Sigmoid colon (tissue), 4 donors: ENCODE measurements around the gene FAHD2B.
"Not testable (repeated sequence)": the region's sequence is repeated elsewhere in the genome, so short reads cannot be mapped to it uniquely, and the experiment has no call there.

Source experiments
- EP300 ChIP-seq, 4 donors: sonication (generic); formaldehyde crosslinking; IDR thresholded peaks; one replicate each; pipeline ENCODE4 v1.6.1; 2017; ENCODE audit warnings: antibody characterized with exemption in 4 of 4
- POLR2A ChIP-seq, 2 donors: fragments of 450-650 bp; IDR thresholded peaks; one replicate each; pipeline ENCODE4 v1.6.1; 2016; ENCODE audit warnings: antibody characterized with exemption in 2 of 2, mild to moderate bottlenecking in 2 of 2, moderate library complexity in 2 of 2
- POLR2AphosphoS5 ChIP-seq, 4 donors: sonication (generic); formaldehyde crosslinking; IDR thresholded peaks; one replicate each; pipeline ENCODE4 v1.6.1; 2017; ENCODE audit warnings: antibody characterized with exemption in 4 of 4
- TF ChIP-seq, protein P1 (sequence below), 4 experiments: fragments of 450-650 bp in 3 of 4; fragments of 200-600 bp in 1 of 4; IDR thresholded peaks; one replicate each; pipeline ENCODE4 v1.5.1; 2016 to 2019; ENCODE audit warnings: antibody characterized with exemption in 4 of 4, mild to moderate bottlenecking in 3 of 4, moderate library complexity in 2 of 4

DNA sequence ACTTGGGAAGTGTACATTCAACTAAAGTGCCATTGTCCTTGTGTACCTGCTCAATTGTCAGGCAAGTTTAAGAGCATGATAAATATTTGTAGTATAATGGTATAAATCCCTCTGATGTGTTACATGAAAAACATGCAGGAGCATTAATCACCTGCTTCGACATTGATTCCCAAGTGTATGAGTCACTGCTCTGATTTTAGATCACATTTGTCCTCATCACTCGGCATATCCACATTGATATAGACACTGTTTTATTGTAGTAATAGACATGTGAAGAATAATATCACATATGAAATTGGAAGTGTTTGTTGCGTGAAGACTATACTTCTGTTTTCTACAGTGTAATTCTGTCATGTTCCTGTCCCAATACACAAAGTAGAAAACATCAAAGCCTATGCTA lies 49.3 kb upstream of the FAHD2B start:
- TF ChIP-seq, protein P1, sequence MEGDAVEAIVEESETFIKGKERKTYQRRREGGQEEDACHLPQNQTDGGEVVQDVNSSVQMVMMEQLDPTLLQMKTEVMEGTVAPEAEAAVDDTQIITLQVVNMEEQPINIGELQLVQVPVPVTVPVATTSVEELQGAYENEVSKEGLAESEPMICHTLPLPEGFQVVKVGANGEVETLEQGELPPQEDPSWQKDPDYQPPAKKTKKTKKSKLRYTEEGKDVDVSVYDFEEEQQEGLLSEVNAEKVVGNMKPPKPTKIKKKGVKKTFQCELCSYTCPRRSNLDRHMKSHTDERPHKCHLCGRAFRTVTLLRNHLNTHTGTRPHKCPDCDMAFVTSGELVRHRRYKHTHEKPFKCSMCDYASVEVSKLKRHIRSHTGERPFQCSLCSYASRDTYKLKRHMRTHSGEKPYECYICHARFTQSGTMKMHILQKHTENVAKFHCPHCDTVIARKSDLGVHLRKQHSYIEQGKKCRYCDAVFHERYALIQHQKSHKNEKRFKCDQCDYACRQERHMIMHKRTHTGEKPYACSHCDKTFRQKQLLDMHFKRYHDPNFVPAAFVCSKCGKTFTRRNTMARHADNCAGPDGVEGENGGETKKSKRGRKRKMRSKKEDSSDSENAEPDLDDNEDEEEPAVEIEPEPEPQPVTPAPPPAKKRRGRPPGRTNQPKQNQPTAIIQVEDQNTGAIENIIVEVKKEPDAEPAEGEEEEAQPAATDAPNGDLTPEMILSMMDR (IDR thresholded peaks at IDR 0.05), result not testable (repeated sequence)
- TF ChIP-seq POLR2AphosphoS5, POLR2A, EP300 (IDR thresholded peaks at IDR 0.05): not testable (repeated sequence)
